GM12892 (cell line): ENCODE results near the gene RAB10.
A peak's percentile ranks its signal among the peaks of the same experiment; 100 is the strongest.
"Not testable (repeated sequence)": the region's sequence is repeated elsewhere in the genome, so short reads cannot be mapped to it uniquely, and the experiment has no call there.

Source experiments
- DNase-seq: peaks from one replicate; pipeline ENCODE4 v3.0.0; 2011; ENCODE audit not compliant: insufficient read length
- FAIRE-seq: peaks from 2 replicates; lab custom pipeline; 2011; peaks lifted over from hg19 to GRCh38; lab: Jason Lieb, UNC
- POLR2A ChIP-seq: IDR thresholded peaks from 2 replicates; pipeline ENCODE4 v1.6.1; 2011; ENCODE audit warnings: low read depth, low read length, control low read depth
- POLR2AphosphoS5 ChIP-seq: IDR thresholded peaks from 2 replicates; pipeline ENCODE4 v1.6.1; 2011; ENCODE audit warnings: low read depth, low read length, control low read depth
- TAF1 ChIP-seq: IDR thresholded peaks from 2 replicates; pipeline ENCODE4 v1.6.1; 2011; ENCODE audit warnings: low read depth, mild to moderate bottlenecking, control low read depth, low read length, borderline replicate concordance

Gene RAB10

GRCh38 chr2:26002632-26003310 is 31.1 kb upstream of the RAB10 start:
- DNase-seq = no peak
- no peak for TF ChIP-seq POLR2A
- TF ChIP-seq POLR2AphosphoS5 = no peak
- TF ChIP-seq TAF1 = no peak
- FAIRE-seq = peak; percentile 9

GRCh38 chr2:26008095-26008494 is 25.8 kb upstream of the RAB10 start:
- no peak for FAIRE-seq

GRCh38 chr2:26008851-26009566 is 24.9 kb upstream of the RAB10 start:
- DNase-seq (no peak), FAIRE-seq (no peak)
- TF ChIP-seq TAF1 (no peak), POLR2AphosphoS5 (no peak), POLR2A (no peak)

More at GRCh38 chr2:26008095-26008494, 25.8 kb upstream of the RAB10 start:
- TF ChIP-seq POLR2A = no peak
- TF ChIP-seq TAF1 = no peak
- TF ChIP-seq POLR2AphosphoS5 = no peak
- no peak for DNase-seq

- DNase-seq (no peak), FAIRE-seq (no peak)
- no peak for TF ChIP-seq POLR2AphosphoS5
Measured at GRCh38 chr2:26009567-26009963, 24.3 kb upstream of the RAB10 start.

- no peak for TF ChIP-seq TAF1
- TF ChIP-seq POLR2A = no peak
- no peak for TF ChIP-seq POLR2AphosphoS5
- FAIRE-seq (no peak), DNase-seq (no peak)
Measured at GRCh38 chr2:26010943-26011342, 22.9 kb upstream of the RAB10 start.

- no peak for TF ChIP-seq POLR2AphosphoS5
- TF ChIP-seq POLR2A = no peak
- TF ChIP-seq TAF1 = no peak
- FAIRE-seq = no peak
- no peak for DNase-seq
Measured at GRCh38 chr2:26011609-26011989, 22.3 kb upstream of the RAB10 start.

GRCh38 chr2:26011990-26012856 is 21.7 kb upstream of the RAB10 start:
- DNase-seq = no peak
- no peak for FAIRE-seq
- TF ChIP-seq TAF1 = no peak
- TF ChIP-seq POLR2AphosphoS5 = no peak
- no peak for TF ChIP-seq POLR2A

- FAIRE-seq = no peak
- no peak for DNase-seq
- TF ChIP-seq POLR2A (no peak), POLR2AphosphoS5 (no peak)
Measured at GRCh38 chr2:26013668-26014067, 20.2 kb upstream of the RAB10 start.

GRCh38 chr2:26016012-26016705 is 17.7 kb upstream of the RAB10 start:
- TF ChIP-seq TAF1 (no peak), POLR2AphosphoS5 (no peak), POLR2A (no peak)
- no peak for FAIRE-seq
- no peak for DNase-seq

GRCh38 chr2:26016706-26017045 is 17.2 kb upstream of the RAB10 start:
- not testable (repeated sequence) for FAIRE-seq, DNase-seq

GRCh38 chr2:26017464-26018183 is 16.3 kb upstream of the RAB10 start:
- FAIRE-seq (no peak), DNase-seq (no peak)
- TF ChIP-seq POLR2AphosphoS5 (no peak), POLR2A (no peak), TAF1 (no peak)
